ENCODE measurements around the gene GRK5.

The GRK5 gene

GRCh38 chr10:119386666-119387065 lies 179.3 kb downstream of the GRK5 start:
- DNase-seq (ENCODE audit: low read depth, low spot score), result no peak
- Histone ChIP-seq H3K27ac (no peak overlapping the region), H3K9me3 (ENCODE audit: low read depth, low read length) (no peaks in the 10 kb centered on the region), H3K4me3 (no peak overlapping the region), H3K36me3 (ENCODE audit: insufficient read depth, low read length) (peaks cover under 1% of the 10 kb centered on the region; the same call in 1 of the 2 replicates), H3K9ac (ENCODE audit: insufficient read length) (no peak overlapping the region)
- TF ChIP-seq POLR2AphosphoS5 (IDR thresholded peaks at IDR 0.05; ENCODE audit: borderline replicate concordance, low read depth, low read length), result no peak
- no peak for TF ChIP-seq EZH2 (IDR thresholded peaks at IDR 0.05)
- TF ChIP-seq FOXP2 (optimal IDR thresholded peaks at IDR 0.05; ENCODE audit: control extremely low read depth, extremely low read length, insufficient read depth), result no peak

GRCh38 chr10:119388849-119389345 lies 181.5 kb downstream of the GRK5 start:
- no peak for DNase-seq (ENCODE audit: low read depth, low spot score)
- no peak overlapping the region for H3K27ac ChIP-seq
- no peaks in the 10 kb centered on the region for H3K9me3 ChIP-seq (ENCODE audit: low read depth, low read length)
- TF ChIP-seq FOXP2 (optimal IDR thresholded peaks at IDR 0.05; ENCODE audit: control extremely low read depth, extremely low read length, insufficient read depth) (no peak), POLR2AphosphoS5 (IDR thresholded peaks at IDR 0.05; ENCODE audit: borderline replicate concordance, low read depth, low read length) (no peak)
- H3K36me3 ChIP-seq (ENCODE audit: insufficient read depth, low read length), result no peaks in the 10 kb centered on the region; the same call in 1 of the 2 replicates
- H3K4me3 ChIP-seq, result no peak overlapping the region
- no peak overlapping the region for H3K9ac ChIP-seq (ENCODE audit: insufficient read length)

- H3K4me3 ChIP-seq, result no peak overlapping the region
- no peaks in the 10 kb centered on the region; the same call in 1 of the 2 replicates for H3K36me3 ChIP-seq (ENCODE audit: insufficient read depth, low read length)
- H3K27ac ChIP-seq, result no peak overlapping the region
- TF ChIP-seq POLR2AphosphoS5 (IDR thresholded peaks at IDR 0.05; ENCODE audit: borderline replicate concordance, low read depth, low read length) (no peak), FOXP2 (optimal IDR thresholded peaks at IDR 0.05; ENCODE audit: control extremely low read depth, extremely low read length, insufficient read depth) (no peak), EZH2 (IDR thresholded peaks at IDR 0.05) (no peak)
- H3K9ac ChIP-seq (ENCODE audit: insufficient read length), result no peak overlapping the region
- H3K9me3 ChIP-seq (ENCODE audit: low read depth, low read length), result no peaks in the 10 kb centered on the region
- DNase-seq (ENCODE audit: low read depth, low spot score), result no peak
Measured at GRCh38 chr10:119391440-119392251, 184.3 kb downstream of the GRK5 start.

GRCh38 chr10:119393019-119393418 lies 185.6 kb downstream of the GRK5 start:
- Histone ChIP-seq H3K9ac (ENCODE audit: insufficient read length) (no peak overlapping the region), H3K4me3 (no peak overlapping the region), H3K27ac (no peak overlapping the region), H3K9me3 (ENCODE audit: low read depth, low read length) (no peaks in the 10 kb centered on the region), H3K36me3 (ENCODE audit: insufficient read depth, low read length) (no peaks in the 10 kb centered on the region; the same call in 1 of the 2 replicates)
- TF ChIP-seq FOXP2 (optimal IDR thresholded peaks at IDR 0.05; ENCODE audit: control extremely low read depth, extremely low read length, insufficient read depth) (no peak), EZH2 (IDR thresholded peaks at IDR 0.05) (no peak), POLR2AphosphoS5 (IDR thresholded peaks at IDR 0.05; ENCODE audit: borderline replicate concordance, low read depth, low read length) (no peak)
- no peak for DNase-seq (ENCODE audit: low read depth, low spot score)

DNA sequence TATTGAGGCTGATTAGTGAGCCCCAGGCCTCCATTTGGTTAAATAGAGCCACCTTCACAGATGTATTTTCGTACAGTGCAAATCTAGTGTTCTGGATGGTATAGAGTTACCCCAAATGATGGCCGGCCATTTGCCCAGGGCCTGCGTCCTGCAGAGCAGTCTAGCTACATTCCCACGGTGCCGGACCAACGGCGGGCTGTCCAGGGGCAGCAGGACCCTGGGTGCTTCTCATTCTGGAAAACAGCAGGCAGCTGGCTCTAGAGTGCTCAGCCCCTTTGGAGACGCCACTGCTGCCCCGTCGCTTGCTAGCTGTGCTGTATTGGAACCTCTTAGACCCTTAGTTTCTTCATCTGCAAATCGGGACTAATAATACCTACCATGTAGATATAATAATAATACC lies 186.1 kb downstream of the GRK5 start:
- H3K9ac ChIP-seq (ENCODE audit: insufficient read length), result no peak overlapping the region
- TF ChIP-seq FOXP2 (optimal IDR thresholded peaks at IDR 0.05; ENCODE audit: control extremely low read depth, extremely low read length, insufficient read depth) (no peak), EZH2 (IDR thresholded peaks at IDR 0.05) (no peak), POLR2AphosphoS5 (IDR thresholded peaks at IDR 0.05; ENCODE audit: borderline replicate concordance, low read depth, low read length) (no peak)
- H3K4me3 ChIP-seq, result no peak overlapping the region
- DNase-seq (ENCODE audit: low read depth, low spot score), result no peak
- H3K36me3 ChIP-seq (ENCODE audit: insufficient read depth, low read length), result no peaks in the 10 kb centered on the region; the same call in 1 of the 2 replicates
- H3K27ac ChIP-seq, result no peak overlapping the region
- no peaks in the 10 kb centered on the region for H3K9me3 ChIP-seq (ENCODE audit: low read depth, low read length)

GRCh38 chr10:119393845-119394244 lies 186.5 kb downstream of the GRK5 start:
- DNase-seq (ENCODE audit: low read depth, low spot score), result no peak
- H3K9ac ChIP-seq (ENCODE audit: insufficient read length), result no peak overlapping the region
- no peak overlapping the region for H3K4me3 ChIP-seq
- H3K27ac ChIP-seq, result no peak overlapping the region
- no peaks in the 10 kb centered on the region; the same call in 1 of the 2 replicates for H3K36me3 ChIP-seq (ENCODE audit: insufficient read depth, low read length)
- no peaks in the 10 kb centered on the region for H3K9me3 ChIP-seq (ENCODE audit: low read depth, low read length)
- TF ChIP-seq EZH2 (IDR thresholded peaks at IDR 0.05), result no peak
- TF ChIP-seq FOXP2 (optimal IDR thresholded peaks at IDR 0.05; ENCODE audit: control extremely low read depth, extremely low read length, insufficient read depth), result no peak
- no peak for TF ChIP-seq POLR2AphosphoS5 (IDR thresholded peaks at IDR 0.05; ENCODE audit: borderline replicate concordance, low read depth, low read length)

GRCh38 chr10:119394657-119395279 lies 187.4 kb downstream of the GRK5 start:
- DNase-seq (ENCODE audit: low read depth, low spot score), result no peak
- no peak overlapping the region for H3K4me3 ChIP-seq
- H3K27ac ChIP-seq, result no peak overlapping the region
- no peaks in the 10 kb centered on the region for H3K9me3 ChIP-seq (ENCODE audit: low read depth, low read length)
- TF ChIP-seq EZH2 (IDR thresholded peaks at IDR 0.05) (no peak), POLR2AphosphoS5 (IDR thresholded peaks at IDR 0.05; ENCODE audit: borderline replicate concordance, low read depth, low read length) (no peak), FOXP2 (optimal IDR thresholded peaks at IDR 0.05; ENCODE audit: control extremely low read depth, extremely low read length, insufficient read depth) (no peak)
- H3K9ac ChIP-seq (ENCODE audit: insufficient read length), result no peak overlapping the region
- no peaks in the 10 kb centered on the region; the same call in 1 of the 2 replicates for H3K36me3 ChIP-seq (ENCODE audit: insufficient read depth, low read length)

DNA sequence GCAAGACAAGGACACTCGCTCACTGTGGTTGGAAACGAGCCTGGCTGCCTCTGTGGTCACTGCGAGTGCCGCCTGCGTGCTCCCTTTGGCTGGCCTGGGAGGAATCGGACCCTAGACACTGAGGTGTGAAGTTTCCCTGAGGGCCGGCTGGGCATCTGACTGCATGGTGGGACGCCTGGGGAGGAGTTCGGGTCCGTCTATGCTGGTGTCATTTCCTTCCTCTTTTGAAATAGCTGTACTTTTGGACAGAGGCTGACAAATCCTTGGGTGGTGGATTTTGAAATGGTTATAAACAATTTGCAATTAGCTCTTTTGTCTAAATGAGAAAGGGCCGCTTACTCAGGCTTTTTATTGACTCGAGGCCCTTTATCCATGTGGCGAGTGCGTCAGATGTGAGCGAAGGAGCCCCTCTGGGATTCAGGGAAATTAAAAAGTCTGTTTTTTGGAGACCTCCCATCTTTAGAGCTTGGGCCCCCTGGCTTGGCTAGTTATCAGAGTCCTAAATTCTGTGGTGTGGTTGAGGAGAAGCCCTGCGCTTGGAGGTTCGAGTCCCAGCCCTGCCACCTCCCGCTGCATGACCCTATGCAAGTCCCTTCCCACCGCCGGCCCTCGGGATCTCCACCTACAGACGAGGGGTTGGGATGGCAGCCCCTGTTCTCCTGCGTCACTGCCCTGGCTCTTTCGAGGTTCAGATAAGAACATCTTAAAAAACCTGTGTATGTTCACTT lies 188.1 kb downstream of the GRK5 start:
- TF ChIP-seq POLR2AphosphoS5 (IDR thresholded peaks at IDR 0.05; ENCODE audit: borderline replicate concordance, low read depth, low read length), result no peak
- no peak for TF ChIP-seq EZH2 (IDR thresholded peaks at IDR 0.05)
- TF ChIP-seq FOXP2 (optimal IDR thresholded peaks at IDR 0.05; ENCODE audit: control extremely low read depth, extremely low read length, insufficient read depth), result no peak
- Histone ChIP-seq H3K9me3 (ENCODE audit: low read depth, low read length) (no peaks in the 10 kb centered on the region), H3K4me3 (no peak overlapping the region), H3K27ac (no peak overlapping the region), H3K9ac (ENCODE audit: insufficient read length) (no peak overlapping the region), H3K36me3 (ENCODE audit: insufficient read depth, low read length) (no peaks in the 10 kb centered on the region; the same call in 1 of the 2 replicates)
- DNase-seq (ENCODE audit: low read depth, low spot score), result no peak
